K562 (cell line): ENCODE data around the gene NUDT1. TPM values are rescaled to one million over a fixed set of nuclear protein-coding genes. Genes with fewer than 3 reads are reported as not detected.

ENCODE experiments used
- BCOR ChIP-seq: fragments of 450-650 bp; IDR thresholded peaks from 2 replicates; pipeline ENCODE4 v1.6.1; 2016
- CHD1 ChIP-seq: fragments of 200-600 bp; sonication (generic); IDR thresholded peaks from one replicate; pipeline ENCODE4 v1.6.1; 2012; ENCODE audit warnings: mild to moderate bottlenecking, moderate library complexity, low read length, inconsistent platforms
- ETS2 ChIP-seq: IDR thresholded peaks from 2 replicates; pipeline ENCODE4 v1.6.1; 2016; ENCODE audit warnings: borderline replicate concordance, missing genetic modification characterization, mild to moderate bottlenecking, moderate library complexity, missing compliant biosample characterization; ENCODE audit not compliant: poor library complexity, severe bottlenecking
- FOXJ2 ChIP-seq: fragments of 200-800 bp; sonication (Bioruptor generic); IDR thresholded peaks from 2 replicates; pipeline ENCODE4 v1.6.1; 2016; ENCODE audit warnings: missing genetic modification characterization, missing compliant biosample characterization
- GABPB1 ChIP-seq: sonication (generic); formaldehyde crosslinking; IDR thresholded peaks from 2 replicates; pipeline ENCODE4 v1.8.0; 2022; ENCODE audit warnings: mild to moderate bottlenecking, missing genetic modification reagents
- HDAC2 ChIP-seq: fragments of 450-650 bp; IDR thresholded peaks from 2 replicates; pipeline ENCODE4 v1.6.1; 2016; ENCODE audit warnings: mild to moderate bottlenecking
- MAZ ChIP-seq, 2 experiments: fragments of 450-650 bp in 1 of 2; sonication (generic) in 1 of 2; formaldehyde crosslinking; IDR thresholded peaks in 1 of 2; conservative IDR thresholded peaks in 1 of 2; 2 replicates each; pipeline versions ENCODE4 v1.4.0 to v1.5.0; 2020; ENCODE audit warnings: mild to moderate bottlenecking in 1 of 2, missing genetic modification reagents in 1 of 2
- NBN ChIP-seq: fragments of 450-650 bp; IDR thresholded peaks from 2 replicates; pipeline ENCODE4 v1.6.1; 2016; ENCODE audit warnings: low read depth, mild to moderate bottlenecking
- NR2C1 ChIP-seq, 2 experiments: fragments of 450-650 bp; IDR thresholded peaks; 2 replicates each; pipeline ENCODE4 v1.6.1; 2017; ENCODE audit warnings: mild to moderate bottlenecking in 2 of 2, antibody characterized with exemption in 1 of 2, inconsistent platforms in 1 of 2, missing compliant biosample characterization in 1 of 2, missing genetic modification characterization in 1 of 2
- RB1 ChIP-seq: fragments of 450-650 bp; IDR thresholded peaks from 2 replicates; pipeline ENCODE4 v1.6.1; 2017; ENCODE audit warnings: low read depth, mild to moderate bottlenecking
- ZNF224 ChIP-seq: sonication (generic); formaldehyde crosslinking; IDR thresholded peaks from 2 replicates; pipeline ENCODE4 v1.8.0; 2022; ENCODE audit warnings: mild to moderate bottlenecking, missing genetic modification reagents
- ZNF274 ChIP-seq: IDR thresholded peaks from 2 replicates; pipeline ENCODE4 v1.6.1; 2011; ENCODE audit warnings: low read depth, mild to moderate bottlenecking, low read length, moderate library complexity, borderline replicate concordance
- ZNF707 ChIP-seq: fragments of 250-450 bp; sonication (Bioruptor Pico); conservative IDR thresholded peaks from 2 replicates; pipeline ENCODE4 v1.8.0; 2022; ENCODE audit warnings: inconsistent platforms, mild to moderate bottlenecking, moderate library complexity
- ZNF778 ChIP-seq: fragments of 450-650 bp; formaldehyde crosslinking; IDR thresholded peaks from 2 replicates; pipeline ENCODE4 v1.4.0; 2020; ENCODE audit warnings: mild to moderate bottlenecking, moderate library complexity
- polyA plus RNA-seq, 8 experiments: library from polyadenylated mRNA; depleted of rRNA in 4 of 8; stranded (reverse) in 5 of 8; unstranded in 3 of 8; fragments of >200 nt; fragmentation: Nextera tagmentation in 2 of 8; fragmentation: Illumina TruSeq in 1 of 8; extraction: Ambion mirVana in 2 of 8; extraction: Trizol in 1 of 8; gene quantifications; 2 replicates each; pipeline versions ENCODE4 v1.2.1 to v1.2.3, GENCODE V29; 2011 to 2014; ENCODE audit warnings: inconsistent platforms in 1 of 8, missing spikeins in 1 of 8
- total RNA-seq, 7 experiments: library from RNA; depleted of rRNA in 6 of 7; stranded (reverse); fragments of >200 nt in 6 of 7; fragmentation: Illumina TruSeq in 2 of 7; extraction: Trizol in 2 of 7; gene quantifications; 2 replicates each; pipeline versions ENCODE4 v1.2.1 to v1.2.3, GENCODE V29; 2011 to 2021; ENCODE audit warnings: low replicate concordance in 1 of 7
- TF ChIP-seq, protein P1 (sequence below): fragments of 450-650 bp; conservative IDR thresholded peaks from 2 replicates; pipeline ENCODE4 v1.6.1; 2016; ENCODE audit warnings: missing genetic modification characterization, low read depth, mild to moderate bottlenecking, control low read depth, missing compliant biosample characterization
- TF ChIP-seq, protein P2 (sequence below): fragments of 250-450 bp; sonication (Bioruptor Pico); IDR thresholded peaks from 2 replicates; pipeline ENCODE4 v1.5.0; 2020; ENCODE audit warnings: mild to moderate bottlenecking
- TF ChIP-seq, protein P3 (sequence below), 2 experiments: IDR thresholded peaks; 2 replicates each; pipeline ENCODE4 v1.6.1; 2011; ENCODE audit warnings: borderline replicate concordance in 1 of 2, control low read depth in 1 of 2, low read depth in 1 of 2, low read length in 1 of 2, mild to moderate bottlenecking in 1 of 2, mixed read lengths in 1 of 2, moderate library complexity in 1 of 2; ENCODE audit not compliant: insufficient read depth in 1 of 2, insufficient read length in 1 of 2, poor library complexity in 1 of 2, severe bottlenecking in 1 of 2; ENCODE audit errors: extremely low read depth in 1 of 2
- TF ChIP-seq, protein P4 (sequence below): sonication (generic); formaldehyde crosslinking; IDR thresholded peaks from 2 replicates; pipeline ENCODE4 v1.8.0; 2022; ENCODE audit warnings: mild to moderate bottlenecking, missing genetic modification reagents, borderline replicate concordance

Gene NUDT1
- total and polyA plus RNA-seq, 9 of the 15 experiments (the other 6 are each of a cell fraction or from before 2014, with no cell fraction given) = 5.3 to 73.3 (median 29.6) TPM

DNA sequence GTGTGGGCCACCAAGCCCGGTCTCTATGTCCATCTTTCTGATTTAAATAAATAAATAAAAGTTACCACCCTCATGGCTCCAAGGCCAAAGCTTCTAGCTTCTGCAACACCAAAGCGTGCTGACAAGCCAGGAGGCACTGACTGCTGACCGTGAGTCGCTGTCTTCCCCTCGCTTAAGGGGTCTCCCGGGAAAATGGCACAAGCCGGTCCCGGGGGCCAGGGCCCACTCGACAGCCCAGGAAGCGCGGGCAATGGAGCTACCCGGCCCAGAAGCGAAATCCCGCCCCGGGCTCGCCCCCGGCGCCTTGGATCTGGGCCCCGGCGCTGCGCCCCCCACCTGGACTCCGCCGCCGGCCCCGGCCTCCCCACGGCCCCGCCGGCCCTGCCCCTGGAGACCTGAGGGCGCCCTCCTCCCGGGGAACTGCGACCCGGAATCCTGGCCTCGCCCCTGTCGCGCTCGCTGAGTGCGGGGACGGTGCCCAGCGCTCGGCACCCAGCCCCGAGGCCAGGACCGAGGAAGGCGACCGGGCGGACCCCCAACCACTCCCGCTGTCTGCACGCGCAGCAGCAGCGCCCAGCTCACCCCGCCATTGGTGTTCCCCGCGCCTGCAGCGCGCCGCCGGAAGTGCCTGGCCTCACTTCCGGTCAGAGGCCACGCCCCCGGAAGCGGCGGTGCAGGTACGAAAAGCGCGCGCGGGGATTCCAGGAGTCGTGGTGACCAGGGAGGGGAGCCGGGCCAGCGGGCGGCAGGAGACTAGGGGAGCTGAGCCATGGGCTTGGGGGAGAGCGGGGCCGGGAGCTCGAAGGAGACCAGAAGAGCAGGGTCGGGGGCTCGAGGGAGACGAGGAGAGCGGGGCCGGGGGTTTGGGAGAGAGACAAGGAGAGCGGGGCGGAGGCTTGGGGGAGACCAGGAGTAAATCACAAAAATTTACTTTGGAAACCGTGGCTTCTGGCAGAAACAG lies at the start of gene NUDT1, which contains the start of gene MRM2 (continued):
- TF ChIP-seq ZNF707 (CRISPR knock-in tag) (no peak), FOXJ2 (tag) (no peak), ETS2 (tag) (no peak), HDAC2 (peak; percentile 17; the same call in 1 of the 2 replicates), NR2C1 (IDR thresholded peaks at IDR 0.05) (no peak), NR2C1 (tag; IDR thresholded peaks at IDR 0.05) (no peak), NBN (no peak), MAZ (CRISPR knock-in tag; conservative IDR thresholded peaks at IDR 0.05 in 1 of 2, IDR thresholded peaks at IDR 0.05 in 1 of 2) (peak; percentile 80), CHD1 (peak; percentile 74), ZNF778 (CRISPR knock-in tag) (no peak), RB1 (peak; percentile 97), BCOR (no peak), ZNF274 (no peak), ZNF224 (CRISPR knock-in tag) (no peak), GABPB1 (CRISPR knock-in tag) (peak; percentile 96)
- TF ChIP-seq, protein P1, sequence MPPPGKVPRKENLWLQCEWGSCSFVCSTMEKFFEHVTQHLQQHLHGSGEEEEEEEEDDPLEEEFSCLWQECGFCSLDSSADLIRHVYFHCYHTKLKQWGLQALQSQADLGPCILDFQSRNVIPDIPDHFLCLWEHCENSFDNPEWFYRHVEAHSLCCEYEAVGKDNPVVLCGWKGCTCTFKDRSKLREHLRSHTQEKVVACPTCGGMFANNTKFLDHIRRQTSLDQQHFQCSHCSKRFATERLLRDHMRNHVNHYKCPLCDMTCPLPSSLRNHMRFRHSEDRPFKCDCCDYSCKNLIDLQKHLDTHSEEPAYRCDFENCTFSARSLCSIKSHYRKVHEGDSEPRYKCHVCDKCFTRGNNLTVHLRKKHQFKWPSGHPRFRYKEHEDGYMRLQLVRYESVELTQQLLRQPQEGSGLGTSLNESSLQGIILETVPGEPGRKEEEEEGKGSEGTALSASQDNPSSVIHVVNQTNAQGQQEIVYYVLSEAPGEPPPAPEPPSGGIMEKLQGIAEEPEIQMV (tag) = no peak
- TF ChIP-seq, protein P2, sequence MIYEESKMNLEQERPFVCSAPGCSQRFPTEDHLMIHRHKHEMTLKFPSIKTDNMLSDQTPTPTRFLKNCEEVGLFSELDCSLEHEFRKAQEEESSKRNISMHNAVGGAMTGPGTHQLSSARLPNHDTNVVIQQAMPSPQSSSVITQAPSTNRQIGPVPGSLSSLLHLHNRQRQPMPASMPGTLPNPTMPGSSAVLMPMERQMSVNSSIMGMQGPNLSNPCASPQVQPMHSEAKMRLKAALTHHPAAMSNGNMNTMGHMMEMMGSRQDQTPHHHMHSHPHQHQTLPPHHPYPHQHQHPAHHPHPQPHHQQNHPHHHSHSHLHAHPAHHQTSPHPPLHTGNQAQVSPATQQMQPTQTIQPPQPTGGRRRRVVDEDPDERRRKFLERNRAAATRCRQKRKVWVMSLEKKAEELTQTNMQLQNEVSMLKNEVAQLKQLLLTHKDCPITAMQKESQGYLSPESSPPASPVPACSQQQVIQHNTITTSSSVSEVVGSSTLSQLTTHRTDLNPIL (CRISPR knock-in tag) = 0 out of 2 replicates have a peak, but pooled peaks have one; percentile 25
- TF ChIP-seq, protein P3, sequence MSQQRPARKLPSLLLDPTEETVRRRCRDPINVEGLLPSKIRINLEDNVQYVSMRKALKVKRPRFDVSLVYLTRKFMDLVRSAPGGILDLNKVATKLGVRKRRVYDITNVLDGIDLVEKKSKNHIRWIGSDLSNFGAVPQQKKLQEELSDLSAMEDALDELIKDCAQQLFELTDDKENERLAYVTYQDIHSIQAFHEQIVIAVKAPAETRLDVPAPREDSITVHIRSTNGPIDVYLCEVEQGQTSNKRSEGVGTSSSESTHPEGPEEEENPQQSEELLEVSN (IDR thresholded peaks at IDR 0.05; ENCODE audit: borderline replicate concordance in 1 of 2, extremely low read depth in 1 of 2, insufficient read depth in 1 of 2, insufficient read length in 1 of 2, low read depth in 1 of 2, low read length in 1 of 2, poor library complexity in 1 of 2, severe bottlenecking in 1 of 2) = peak; percentile 59 to 89
- TF ChIP-seq, protein P4, sequence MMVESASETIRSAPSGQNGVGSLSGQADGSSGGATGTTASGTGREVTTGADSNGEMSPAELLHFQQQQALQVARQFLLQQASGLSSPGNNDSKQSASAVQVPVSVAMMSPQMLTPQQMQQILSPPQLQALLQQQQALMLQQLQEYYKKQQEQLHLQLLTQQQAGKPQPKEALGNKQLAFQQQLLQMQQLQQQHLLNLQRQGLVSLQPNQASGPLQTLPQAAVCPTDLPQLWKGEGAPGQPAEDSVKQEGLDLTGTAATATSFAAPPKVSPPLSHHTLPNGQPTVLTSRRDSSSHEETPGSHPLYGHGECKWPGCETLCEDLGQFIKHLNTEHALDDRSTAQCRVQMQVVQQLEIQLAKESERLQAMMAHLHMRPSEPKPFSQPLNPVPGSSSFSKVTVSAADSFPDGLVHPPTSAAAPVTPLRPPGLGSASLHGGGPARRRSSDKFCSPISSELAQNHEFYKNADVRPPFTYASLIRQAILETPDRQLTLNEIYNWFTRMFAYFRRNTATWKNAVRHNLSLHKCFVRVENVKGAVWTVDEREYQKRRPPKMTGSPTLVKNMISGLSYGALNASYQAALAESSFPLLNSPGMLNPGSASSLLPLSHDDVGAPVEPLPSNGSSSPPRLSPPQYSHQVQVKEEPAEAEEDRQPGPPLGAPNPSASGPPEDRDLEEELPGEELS (CRISPR knock-in tag) = no peak
